Activated naive CD4-positive, alpha-beta T cell treated with anti-CD3 and anti-CD28 coated beads for 36 hours (primary cell): ENCODE results near the gene FLACC1. TPM values are rescaled to one million over a fixed set of nuclear protein-coding genes. Genes with fewer than 3 reads are reported as not detected.

Source experiments
- CTCF ChIA-PET: fragments of 350-600 bp; sonication (Branson Sonifier 250); formaldehyde crosslinking; loops from one replicate; lab custom pipeline; 2021; ENCODE audit warnings: antibody characterized with exemption; lab: Charles Lee
- DNase-seq: peaks from one replicate; pipeline ENCODE4 v3.0.0-alpha.2; 2020
- H3K27ac Mint-ChIP-seq: one replicate; pipeline ENCODE4 v1.8.0; 2021; ENCODE audit warnings: mild to moderate bottlenecking, mixed read lengths
- H3K27me3 Mint-ChIP-seq: one replicate; pipeline ENCODE4 v1.8.0; 2021; ENCODE audit warnings: low read depth, mixed read lengths
- H3K36me3 Mint-ChIP-seq: one replicate; pipeline ENCODE4 v1.8.0; 2021; ENCODE audit warnings: low read depth, mixed read lengths
- H3K4me1 Mint-ChIP-seq: one replicate; pipeline ENCODE4 v1.8.0; 2021; ENCODE audit warnings: low read depth, mixed read lengths
- H3K4me3 Mint-ChIP-seq: one replicate; pipeline ENCODE4 v1.8.0; 2021; ENCODE audit warnings: mild to moderate bottlenecking, moderate library complexity, mixed read lengths
- H3K9me3 Mint-ChIP-seq: one replicate; pipeline ENCODE4 v1.8.0; 2021; ENCODE audit warnings: mixed read lengths
- intact Hi-C: fragments of 100-400 bp; cut with micrococcal nuclease; formaldehyde crosslinking; loops from one replicate; pipeline ENCODE4 v1.15.1; 2023
- total RNA-seq, 2 experiments: library from RNA; stranded (reverse); gene quantifications; one replicate each; pipeline ENCODE4 v1.2.3, GENCODE V29; 2021

The FLACC1 gene
- total RNA-seq, 2 experiments from 2014 or later, result 0.57 to 0.84 TPM

- no peaks in the 10 kb centered on the region for H3K27me3 Mint-ChIP-seq
- H3K4me1 Mint-ChIP-seq, result peaks cover 75% of the 10 kb centered on the region
- peaks cover 14% of the 10 kb centered on the region for H3K36me3 Mint-ChIP-seq
- no peaks in the 10 kb centered on the region for H3K9me3 Mint-ChIP-seq
- intact Hi-C loops, result loop anchor here (1.0 to 5.0 kb wide), 12 partner anchors 14 to 1118 kb away; partner anchors contain the start of genes BMPR2, NIF3L1 and PPIL3
- peak overlapping the region; percentile 97 for H3K27ac Mint-ChIP-seq
- peak overlapping the region; percentile 78 for H3K4me3 Mint-ChIP-seq
- CTCF ChIA-PET, result interaction anchor here (1.0 to 8.5 kb wide), 4 partner anchors 24 to 105 kb away, joined by 3 to 68 read pairs (median 6); no protein-coding TSS in a partner anchor
- DNase-seq, result no peak
These were observed 98.2 kb downstream of the FLACC1 start for GRCh38 chr2:201258666-201259615.

- H3K27ac Mint-ChIP-seq, result peak overlapping the region; percentile 97
- H3K9me3 Mint-ChIP-seq, result no peaks in the 10 kb centered on the region
- CTCF ChIA-PET, result interaction anchor here (8.5 kb wide), 1 partner anchor 25 kb away, joined by 68 read pairs; no protein-coding TSS in a partner anchor
- peak overlapping the region; percentile 78 for H3K4me3 Mint-ChIP-seq
- H3K4me1 Mint-ChIP-seq, result peaks cover 71% of the 10 kb centered on the region
- intact Hi-C loops, result loop anchor here (1.0 to 5.0 kb wide), 13 partner anchors 15 to 1119 kb away; partner anchors contain the start of genes BMPR2, NIF3L1 and PPIL3
- no peaks in the 10 kb centered on the region for H3K27me3 Mint-ChIP-seq
- DNase-seq, result peak; percentile 98
- peaks cover 16% of the 10 kb centered on the region for H3K36me3 Mint-ChIP-seq
These were observed 99.0 kb downstream of the FLACC1 start for GRCh38 chr2:201257956-201258665.

GRCh38 chr2:201257381-201257955 lies 99.7 kb downstream of the FLACC1 start:
- Mint-ChIP-seq H3K36me3 (peaks cover 16% of the 10 kb centered on the region), H3K4me3 (peak overlapping the region; percentile 78), H3K27ac (peak overlapping the region; percentile 97), H3K4me1 (peaks cover 73% of the 10 kb centered on the region), H3K9me3 (no peaks in the 10 kb centered on the region), H3K27me3 (no peaks in the 10 kb centered on the region)
- intact Hi-C loops, result loop anchor here (1.0 to 5.0 kb wide), 2 partner anchors 524 to 1120 kb away; partner anchors contain the start of gene BMPR2
- peak; percentile 60 for DNase-seq
- CTCF ChIA-PET, result interaction anchor here (4.8 kb wide), 1 partner anchor 25 kb away, joined by 22 read pairs; no protein-coding TSS in a partner anchor

- Mint-ChIP-seq H3K4me1 (peaks cover 73% of the 10 kb centered on the region), H3K27me3 (no peaks in the 10 kb centered on the region), H3K9me3 (no peaks in the 10 kb centered on the region), H3K4me3 (no peak overlapping the region), H3K36me3 (peaks cover 17% of the 10 kb centered on the region), H3K27ac (peak overlapping the region; percentile 97)
- intact Hi-C loops, result loop anchor here (5.0 kb wide), 1 partner anchor 1121 kb away; the partner anchor contains the start of gene BMPR2
- DNase-seq, result no peak
- CTCF ChIA-PET, result interaction anchor here (1.2 to 4.8 kb wide), 2 partner anchors 19 to 24 kb away, joined by 7 to 22 read pairs; no protein-coding TSS in a partner anchor
These were observed 101.1 kb downstream of the FLACC1 start for GRCh38 chr2:201256082-201256481.

- H3K27ac Mint-ChIP-seq, result peak overlapping the region; percentile 28
- peaks cover 78% of the 10 kb centered on the region for H3K4me1 Mint-ChIP-seq
- CTCF ChIA-PET, result interaction anchor here (0.8 to 4.8 kb wide), 4 partner anchors 13 to 72 kb away, joined by 3 to 22 read pairs (median 8); partner anchors contain the start of gene CASP10
- H3K36me3 Mint-ChIP-seq, result peaks cover 17% of the 10 kb centered on the region
- intact Hi-C loops, result loop anchor here (5.0 kb wide), 1 partner anchor 1122 kb away; the partner anchor contains the start of gene BMPR2
- DNase-seq, result no peak
- H3K4me3 Mint-ChIP-seq, result no peak overlapping the region
- H3K9me3 Mint-ChIP-seq, result no peaks in the 10 kb centered on the region
- H3K27me3 Mint-ChIP-seq, result no peaks in the 10 kb centered on the region
These were observed 101.6 kb downstream of the FLACC1 start for GRCh38 chr2:201255408-201256033.

GRCh38 chr2:201254081-201254730 lies 102.9 kb downstream of the FLACC1 start:
- no peak overlapping the region for H3K4me3 Mint-ChIP-seq
- peak overlapping the region; percentile 28 for H3K27ac Mint-ChIP-seq
- intact Hi-C loops, result loop anchor here (1.0 kb wide), 1 partner anchor 8 kb away; no protein-coding TSS in a partner anchor
- CTCF ChIA-PET, result interaction anchor here (1.2 to 4.8 kb wide), 6 partner anchors 8 to 71 kb away, joined by 3 to 22 read pairs (median 5); partner anchors contain the start of gene CASP10
- peak; percentile 61 for DNase-seq
- no peaks in the 10 kb centered on the region for H3K27me3 Mint-ChIP-seq
- H3K9me3 Mint-ChIP-seq, result no peaks in the 10 kb centered on the region
- peaks cover 24% of the 10 kb centered on the region for H3K36me3 Mint-ChIP-seq
- H3K4me1 Mint-ChIP-seq, result peaks cover 73% of the 10 kb centered on the region

GRCh38 chr2:201250741-201251140 lies 106.4 kb downstream of the FLACC1 start:
- no peaks in the 10 kb centered on the region for H3K27me3 Mint-ChIP-seq
- H3K27ac Mint-ChIP-seq, result no peak overlapping the region
- peaks cover 67% of the 10 kb centered on the region for H3K4me1 Mint-ChIP-seq
- no peak overlapping the region for H3K4me3 Mint-ChIP-seq
- DNase-seq, result no peak
- CTCF ChIA-PET, result interaction anchor here (0.6 to 1.1 kb wide), 3 partner anchors 11 to 23 kb away, joined by 3 to 5 read pairs (median 3); no protein-coding TSS in a partner anchor
- intact Hi-C loops, result no loop called here
- peaks cover 25% of the 10 kb centered on the region for H3K36me3 Mint-ChIP-seq
- H3K9me3 Mint-ChIP-seq, result no peaks in the 10 kb centered on the region

GRCh38 chr2:201249889-201250288 lies 107.3 kb downstream of the FLACC1 start:
- Mint-ChIP-seq H3K9me3 (no peaks in the 10 kb centered on the region), H3K36me3 (peaks cover 26% of the 10 kb centered on the region), H3K27ac (no peak overlapping the region), H3K4me1 (peaks cover 60% of the 10 kb centered on the region), H3K4me3 (no peak overlapping the region), H3K27me3 (no peaks in the 10 kb centered on the region)
- intact Hi-C loops, result no loop called here
- no peak for DNase-seq
- CTCF ChIA-PET, result interaction anchor here (1.2 kb wide), 1 partner anchor 116 kb away, joined by 3 read pairs; no protein-coding TSS in a partner anchor

GRCh38 chr2:201248288-201248844 lies 108.8 kb downstream of the FLACC1 start:
- no peak overlapping the region for H3K4me3 Mint-ChIP-seq
- CTCF ChIA-PET, result interaction anchor here (0.5 kb wide), 1 partner anchor 927 kb away, joined by 3 read pairs; no protein-coding TSS in a partner anchor
- DNase-seq, result no peak
- no peaks in the 10 kb centered on the region for H3K27me3 Mint-ChIP-seq
- peaks cover 54% of the 10 kb centered on the region for H3K4me1 Mint-ChIP-seq
- H3K27ac Mint-ChIP-seq, result no peak overlapping the region
- H3K9me3 Mint-ChIP-seq, result no peaks in the 10 kb centered on the region
- intact Hi-C loops, result no loop called here
- H3K36me3 Mint-ChIP-seq, result peaks cover 23% of the 10 kb centered on the region

- intact Hi-C loops, result no loop called here
- H3K27ac Mint-ChIP-seq, result no peak overlapping the region
- H3K9me3 Mint-ChIP-seq, result peaks cover 3% of the 10 kb centered on the region
- no peaks in the 10 kb centered on the region for H3K27me3 Mint-ChIP-seq
- DNase-seq, result no peak
- H3K36me3 Mint-ChIP-seq, result peaks cover 26% of the 10 kb centered on the region
- H3K4me3 Mint-ChIP-seq, result no peak overlapping the region
- CTCF ChIA-PET, result interaction anchor here (0.7 kb wide), 1 partner anchor 222 kb away, joined by 3 read pairs; no protein-coding TSS in a partner anchor
- H3K4me1 Mint-ChIP-seq, result peaks cover 48% of the 10 kb centered on the region
These were observed 110.9 kb downstream of the FLACC1 start for GRCh38 chr2:201246280-201246679.
